Measurements from ENCODE around the gene ACYP2.

DNA sequence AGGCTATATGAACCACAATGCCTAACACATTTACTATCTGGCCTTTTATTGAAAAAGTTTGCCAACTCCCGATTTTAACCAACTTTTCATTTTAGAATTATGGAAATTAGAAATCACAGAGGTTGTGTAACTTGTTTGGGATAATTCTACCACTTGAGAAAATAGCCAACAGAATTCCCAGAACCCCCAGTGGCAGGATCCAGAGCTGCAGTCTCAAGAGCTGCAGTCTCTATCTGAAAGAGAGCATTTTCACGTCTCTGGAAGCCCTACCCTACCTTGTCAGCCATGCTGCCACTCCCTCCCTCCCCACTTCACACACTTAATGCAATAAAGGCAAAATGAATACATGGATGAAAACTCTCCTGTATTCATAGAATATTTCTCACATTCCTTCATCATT lies 164.0 kb downstream of the ACYP2 start:
- TF ChIP-seq, protein P1, sequence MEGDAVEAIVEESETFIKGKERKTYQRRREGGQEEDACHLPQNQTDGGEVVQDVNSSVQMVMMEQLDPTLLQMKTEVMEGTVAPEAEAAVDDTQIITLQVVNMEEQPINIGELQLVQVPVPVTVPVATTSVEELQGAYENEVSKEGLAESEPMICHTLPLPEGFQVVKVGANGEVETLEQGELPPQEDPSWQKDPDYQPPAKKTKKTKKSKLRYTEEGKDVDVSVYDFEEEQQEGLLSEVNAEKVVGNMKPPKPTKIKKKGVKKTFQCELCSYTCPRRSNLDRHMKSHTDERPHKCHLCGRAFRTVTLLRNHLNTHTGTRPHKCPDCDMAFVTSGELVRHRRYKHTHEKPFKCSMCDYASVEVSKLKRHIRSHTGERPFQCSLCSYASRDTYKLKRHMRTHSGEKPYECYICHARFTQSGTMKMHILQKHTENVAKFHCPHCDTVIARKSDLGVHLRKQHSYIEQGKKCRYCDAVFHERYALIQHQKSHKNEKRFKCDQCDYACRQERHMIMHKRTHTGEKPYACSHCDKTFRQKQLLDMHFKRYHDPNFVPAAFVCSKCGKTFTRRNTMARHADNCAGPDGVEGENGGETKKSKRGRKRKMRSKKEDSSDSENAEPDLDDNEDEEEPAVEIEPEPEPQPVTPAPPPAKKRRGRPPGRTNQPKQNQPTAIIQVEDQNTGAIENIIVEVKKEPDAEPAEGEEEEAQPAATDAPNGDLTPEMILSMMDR (IDR thresholded peaks at IDR 0.05; ENCODE audit: low read depth, low read length), result no peak
- TF ChIP-seq MYC (IDR thresholded peaks at IDR 0.05; ENCODE audit: low read depth, low read length), result no peak

All from NB4 (cell line).